Testis (tissue), 3 donors: ENCODE measurements around the gene CACNA1I. TPM values are rescaled to one million over a fixed set of nuclear protein-coding genes. Genes with fewer than 3 reads are reported as not detected.

ENCODE experiments used
- DNase-seq: peaks from one replicate; pipeline ENCODE4 v3.0.0-alpha.2; 2019
- H3K27ac ChIP-seq, 2 donors: fragments of 200-600 bp; sonication (generic); one replicate each; pipeline ENCODE4 v1.5.1; 2019
- H3K27me3 ChIP-seq: fragments of 200-600 bp; sonication (generic); one replicate; pipeline ENCODE4 v1.5.1; 2019
- H3K36me3 ChIP-seq: fragments of 200-600 bp; sonication (generic); one replicate; pipeline ENCODE4 v1.5.1; 2017; ENCODE audit warnings: low read depth; ENCODE audit errors: missing control alignments
- H3K4me1 ChIP-seq: fragments of 200-600 bp; sonication (generic); one replicate; pipeline ENCODE4 v1.5.1; 2019
- H3K4me3 ChIP-seq, 2 donors: fragments of 200-600 bp; sonication (generic); one replicate each; pipeline ENCODE4 v1.5.1; 2017 to 2019
- H3K9me3 ChIP-seq: fragments of 200-600 bp; sonication (generic); one replicate; pipeline ENCODE4 v1.5.1; 2017
- CTCF ChIP-seq, 3 experiments: fragments of 450-650 bp in 2 of 3; fragments of 200-600 bp in 1 of 3; sonication (generic) in 1 of 3; IDR thresholded peaks; one replicate each; pipeline ENCODE4 v1.5.1; 2016 to 2019; ENCODE audit warnings: antibody characterized with exemption in 3 of 3, mild to moderate bottlenecking in 2 of 3, moderate library complexity in 1 of 3
- POLR2A ChIP-seq: fragments of 450-650 bp; IDR thresholded peaks from one replicate; pipeline ENCODE4 v1.6.1; 2017; ENCODE audit warnings: antibody characterized with exemption, mild to moderate bottlenecking, moderate library complexity
- WGBS, 2 donors: methylation state at CpG; one replicate each; pipeline ENCODE4 v1.1.5; 2018; 5-methylcytosine and 5-hydroxymethylcytosine counted together
- intact Hi-C: fragments of 100-400 bp; cut with DNase I; formaldehyde crosslinking; loops from one replicate; pipeline ENCODE4 v1.15.1; 2023; ENCODE audit warnings: low total_unique reads
- polyA plus RNA-seq: library from polyadenylated mRNA; stranded (reverse); fragments of 350-450 nt; fragmentation: Illumina TruSeq; extraction: RNeasy Lipid Tissue Mini Kit (QIAGEN cat#74804); gene quantifications from one replicate; pipeline ENCODE4 v1.2.3, GENCODE V29; 2014; ENCODE audit warnings: low read depth, low replicate concordance; ENCODE audit not compliant: insufficient read depth
- total RNA-seq, 2 donors: library from RNA; depleted of rRNA; stranded (reverse); fragments of >200 nt; gene quantifications; one replicate each; pipeline ENCODE4 v1.2.3, GENCODE V29; 2016

Gene CACNA1I
- total and polyA plus RNA-seq, 3 donors from 2014 or later: 1.3 to 2.0 (median 1.7) TPM

- Histone ChIP-seq H3K4me3 (no peak overlapping the region), H3K27me3 (no peaks in the 10 kb centered on the region), H3K9me3 (no peaks in the 10 kb centered on the region), H3K27ac (no peak overlapping the region), H3K4me1 (no peaks in the 10 kb centered on the region), H3K36me3 (no peaks in the 10 kb centered on the region)
- TF ChIP-seq CTCF (IDR thresholded peaks at IDR 0.05): no peak
- TF ChIP-seq POLR2A: no peak
- intact Hi-C loops: no loop called here
- DNase-seq: no peak
- WGBS, 2 donors: 75 to 86% methylated on average over 3 of the region's 3 CpGs
Observed at GRCh38 chr22:39554151-39554550, 16.4 kb upstream of the CACNA1I start.

- H3K36me3 ChIP-seq: no peaks in the 10 kb centered on the region
- TF ChIP-seq POLR2A (no peak), CTCF (IDR thresholded peaks at IDR 0.05) (peak in 1 of 3 experiments; percentile 12)
- no peaks in the 10 kb centered on the region for H3K9me3 ChIP-seq
- no peaks in the 10 kb centered on the region for H3K27me3 ChIP-seq
- intact Hi-C loops: no loop called here
- DNase-seq: peak; percentile 55
- H3K4me1 ChIP-seq: peaks cover 3% of the 10 kb centered on the region
- 5 to 37% methylated on average over 8 to 57 of the region's 72 CpGs for WGBS, 2 donors
- peak overlapping the region in 1 of 2 donors; percentile 23 for H3K4me3 ChIP-seq
- no peak overlapping the region for H3K27ac ChIP-seq
Observed at GRCh38 chr22:39556970-39557841, 13.3 kb upstream of the CACNA1I start.

- no peak for TF ChIP-seq POLR2A
- no peak for TF ChIP-seq CTCF (IDR thresholded peaks at IDR 0.05)
- Histone ChIP-seq H3K27ac (no peak overlapping the region), H3K9me3 (no peaks in the 10 kb centered on the region), H3K4me1 (peaks cover 3% of the 10 kb centered on the region), H3K4me3 (no peak overlapping the region), H3K36me3 (no peaks in the 10 kb centered on the region), H3K27me3 (no peaks in the 10 kb centered on the region)
- WGBS, 2 donors: 0 to 6% methylated on average over 3 to 34 of the region's 34 CpGs
- intact Hi-C loops: no loop called here
- DNase-seq: peak; percentile 19
Observed at GRCh38 chr22:39558254-39558727, 12.3 kb upstream of the CACNA1I start.

- H3K27ac ChIP-seq: no peak overlapping the region
- no peaks in the 10 kb centered on the region for H3K36me3 ChIP-seq
- no peaks in the 10 kb centered on the region for H3K27me3 ChIP-seq
- intact Hi-C loops: no loop called here
- TF ChIP-seq CTCF (IDR thresholded peaks at IDR 0.05) (no peak), POLR2A (no peak)
- H3K4me1 ChIP-seq: peaks cover 3% of the 10 kb centered on the region
- no peak for DNase-seq
- no peaks in the 10 kb centered on the region for H3K9me3 ChIP-seq
- no peak overlapping the region for H3K4me3 ChIP-seq
- 85% methylated on average over 12 to 14 of the region's 14 CpGs for WGBS, 2 donors
Observed at GRCh38 chr22:39558950-39559349, 11.6 kb upstream of the CACNA1I start.
